Activated CD8-positive, alpha-beta memory T cell treated with anti-CD3 and anti-CD28 coated beads for 4 hours (primary cell): Measurements from ENCODE around the gene HOXA4.

Experiments
- DNase-seq, 2 donors: peaks; one replicate each; pipeline ENCODE4 v3.0.0-alpha.2; 2020; ENCODE audit warnings: low read depth in 2 of 2

Gene HOXA4

GRCh38 chr7:27158436-27159265 is 28.1 kb upstream of the HOXA4 start:
- DNase-seq: no peak

- DNase-seq: no peak
These were observed 27.3 kb upstream of the HOXA4 start for GRCh38 chr7:27157702-27158431.

- DNase-seq: no peak
These were observed 26.6 kb upstream of the HOXA4 start for GRCh38 chr7:27156916-27157701.

- no peak for DNase-seq
These were observed 25.9 kb upstream of the HOXA4 start, which contains the start of gene HOXA7 for GRCh38 chr7:27156508-27156898. HOXA7 (minus strand) TSS chr7:27156675; CDS start chr7:27156545, 130 bp downstream.

- DNase-seq: no peak
These were observed 25.4 kb upstream of the HOXA4 start for GRCh38 chr7:27155816-27156507.

- DNase-seq: no peak
These were observed 24.6 kb upstream of the HOXA4 start for GRCh38 chr7:27154901-27155815.

- DNase-seq: no peak
These were observed 23.8 kb upstream of the HOXA4 start for GRCh38 chr7:27154369-27154768.

- DNase-seq: no peak
These were observed 23.0 kb upstream of the HOXA4 start for GRCh38 chr7:27153526-27153925.

GRCh38 chr7:27152816-27153442 is 22.4 kb upstream of the HOXA4 start:
- no peak for DNase-seq

- DNase-seq: no peak
These were observed 21.6 kb upstream of the HOXA4 start, which contains the start of gene HOXA3 for GRCh38 chr7:27151931-27152815. HOXA3 (minus strand) TSS chr7:27152583; CDS start chr7:27110640, 41,943 bp downstream.

- DNase-seq: no peak
These were observed 20.9 kb upstream of the HOXA4 start for GRCh38 chr7:27151341-27151930.

- DNase-seq: no peak
These were observed 20.2 kb upstream of the HOXA4 start for GRCh38 chr7:27150568-27151340.

- no peak for DNase-seq
These were observed 19.4 kb upstream of the HOXA4 start for GRCh38 chr7:27149842-27150567.

- DNase-seq: no peak
These were observed 18.4 kb upstream of the HOXA4 start for GRCh38 chr7:27148756-27149641.

GRCh38 chr7:27148031-27148755 is 17.6 kb upstream of the HOXA4 start:
- no peak for DNase-seq
